Colonic mucosa (tissue), 4 donors: Measurements from ENCODE around the gene PPP1R1C. TPM values are rescaled to one million over a fixed set of nuclear protein-coding genes. Genes with fewer than 3 reads are reported as not detected.

Experiments used
- DNase-seq: peaks from one replicate; pipeline ENCODE4 v3.0.0-alpha.2; 2020
- H3K27ac ChIP-seq: fragments of 200-600 bp; one replicate; pipeline ENCODE4 v1.8.0; 2021
- H3K27me3 ChIP-seq: fragments of 200-600 bp; one replicate; pipeline ENCODE4 v1.8.0; 2021
- H3K36me3 ChIP-seq: fragments of 200-600 bp; one replicate; pipeline ENCODE4 v1.8.0; 2021
- H3K4me1 ChIP-seq: fragments of 200-600 bp; one replicate; pipeline ENCODE4 v1.8.0; 2021; ENCODE audit warnings: mild to moderate bottlenecking
- H3K4me3 ChIP-seq: fragments of 200-600 bp; one replicate; pipeline ENCODE4 v1.8.0; 2021
- H3K9ac ChIP-seq, 2 donors: one replicate each; pipeline ENCODE4 v1.7.0; 2013; ENCODE audit warnings: control low read depth in 2 of 2, low read depth in 2 of 2, low read length in 2 of 2
- H3K9me3 ChIP-seq: fragments of 200-600 bp; one replicate; pipeline ENCODE4 v1.8.0; 2021
- intact Hi-C: fragments of 100-400 bp; cut with DNase I; formaldehyde crosslinking; loops from one replicate; pipeline ENCODE4 v1.14.1; 2022
- total RNA-seq, 2 donors: library from RNA; stranded (reverse); fragmentation: NEBNext Ultra II Directional in 1 of 2; extraction: Animal tissue kit (Norgen Biotek cat#: 25700) in 1 of 2; gene quantifications; one replicate each; pipeline ENCODE4 v1.2.1, GENCODE V29; 2021
- TF ChIP-seq, protein P1 (sequence below): fragments of 200-600 bp; IDR thresholded peaks from one replicate; pipeline ENCODE4 v1.8.0; 2022; ENCODE audit warnings: antibody characterized with exemption, mild to moderate bottlenecking
- donor health status: healthy.
- donor health status: DM: no; HTN: no; CAD: no.
- donor health status: DM: no; HTN: no; CAD: no.

PPP1R1C gene
- total RNA-seq, 2 donors from 2014 or later, result not detected

DNA sequence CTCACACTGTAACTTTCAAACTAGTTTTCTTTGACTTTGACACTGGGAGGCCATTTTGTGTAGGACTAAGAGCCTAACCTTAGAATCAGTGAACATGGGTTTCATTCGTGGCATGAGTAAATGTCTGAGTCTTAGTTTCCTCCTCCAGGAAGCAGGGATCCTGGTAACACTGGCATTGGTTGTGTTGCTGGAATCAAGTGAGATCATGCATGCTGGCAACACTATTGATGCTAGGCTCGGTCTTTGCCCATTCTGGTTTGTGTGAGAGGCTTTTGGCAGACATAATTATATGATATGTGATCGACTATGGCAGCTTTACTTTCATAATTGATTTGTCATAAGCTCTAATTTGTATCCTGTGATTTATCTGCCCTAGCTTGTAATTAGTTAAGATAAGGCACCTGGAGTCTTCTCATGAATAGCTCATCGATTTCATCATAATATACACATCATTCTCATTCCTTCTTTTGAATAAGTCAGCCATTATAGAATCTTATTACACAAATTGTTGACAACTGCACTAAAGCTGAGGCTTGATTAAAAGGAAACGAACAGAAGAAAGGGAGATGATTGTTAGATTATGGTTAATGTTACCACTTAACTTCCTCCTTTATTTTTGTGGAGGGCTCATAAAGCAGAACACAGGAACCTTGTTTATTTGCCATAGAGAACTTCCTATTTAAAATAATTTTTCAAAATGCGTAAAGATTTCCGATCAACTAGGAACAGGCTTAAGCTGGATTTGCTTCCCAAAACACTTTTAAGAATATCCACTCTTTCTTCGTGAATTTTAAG is 12.6 kb downstream of the PPP1R1C start:
- H3K9ac ChIP-seq, result no peak overlapping the region
- TF ChIP-seq, protein P1, sequence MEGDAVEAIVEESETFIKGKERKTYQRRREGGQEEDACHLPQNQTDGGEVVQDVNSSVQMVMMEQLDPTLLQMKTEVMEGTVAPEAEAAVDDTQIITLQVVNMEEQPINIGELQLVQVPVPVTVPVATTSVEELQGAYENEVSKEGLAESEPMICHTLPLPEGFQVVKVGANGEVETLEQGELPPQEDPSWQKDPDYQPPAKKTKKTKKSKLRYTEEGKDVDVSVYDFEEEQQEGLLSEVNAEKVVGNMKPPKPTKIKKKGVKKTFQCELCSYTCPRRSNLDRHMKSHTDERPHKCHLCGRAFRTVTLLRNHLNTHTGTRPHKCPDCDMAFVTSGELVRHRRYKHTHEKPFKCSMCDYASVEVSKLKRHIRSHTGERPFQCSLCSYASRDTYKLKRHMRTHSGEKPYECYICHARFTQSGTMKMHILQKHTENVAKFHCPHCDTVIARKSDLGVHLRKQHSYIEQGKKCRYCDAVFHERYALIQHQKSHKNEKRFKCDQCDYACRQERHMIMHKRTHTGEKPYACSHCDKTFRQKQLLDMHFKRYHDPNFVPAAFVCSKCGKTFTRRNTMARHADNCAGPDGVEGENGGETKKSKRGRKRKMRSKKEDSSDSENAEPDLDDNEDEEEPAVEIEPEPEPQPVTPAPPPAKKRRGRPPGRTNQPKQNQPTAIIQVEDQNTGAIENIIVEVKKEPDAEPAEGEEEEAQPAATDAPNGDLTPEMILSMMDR, result no peak
- DNase-seq, result no peak
- no peaks in the 10 kb centered on the region for H3K4me1 ChIP-seq
- no peak overlapping the region for H3K27ac ChIP-seq
- H3K9me3 ChIP-seq, result no peaks in the 10 kb centered on the region
- H3K27me3 ChIP-seq, result no peaks in the 10 kb centered on the region
- intact Hi-C loops, result no loop called here
- no peaks in the 10 kb centered on the region for H3K36me3 ChIP-seq
- H3K4me3 ChIP-seq, result no peak overlapping the region

DNA sequence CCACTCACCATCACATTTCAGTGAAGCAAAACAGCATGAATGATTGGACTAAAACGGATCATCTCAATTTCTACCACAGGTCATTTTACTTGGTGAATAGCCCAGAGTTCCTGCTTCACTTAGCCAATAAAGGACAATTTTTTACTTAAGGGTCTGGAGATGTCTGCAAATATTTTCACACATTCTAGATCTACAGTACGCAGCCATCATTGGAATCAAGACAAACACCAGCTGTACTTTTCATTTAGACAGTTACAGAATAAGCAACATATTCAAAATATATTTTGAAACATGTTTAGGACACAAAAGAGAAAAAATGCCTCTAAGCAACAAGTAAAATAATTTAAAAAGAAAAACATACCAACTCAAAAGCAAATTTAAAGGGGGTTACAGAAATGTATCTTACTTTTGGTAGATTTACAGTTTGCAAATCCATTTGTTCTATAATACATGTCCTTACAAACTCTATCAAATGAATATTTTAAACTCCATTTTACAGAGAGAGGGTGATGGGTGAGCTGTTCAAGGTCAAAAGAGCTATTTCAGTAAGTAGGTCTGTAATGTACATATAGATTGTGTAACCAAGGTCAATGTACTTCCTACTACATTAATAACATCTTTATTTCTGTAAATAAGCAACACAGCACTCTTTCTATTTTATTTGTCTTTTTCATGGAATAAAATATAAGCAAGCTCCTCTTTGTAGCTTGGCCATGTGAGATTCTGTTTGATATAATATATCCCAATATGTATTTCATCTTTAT is 13.4 kb downstream of the PPP1R1C start:
- H3K27me3 ChIP-seq, result no peaks in the 10 kb centered on the region

DNA sequence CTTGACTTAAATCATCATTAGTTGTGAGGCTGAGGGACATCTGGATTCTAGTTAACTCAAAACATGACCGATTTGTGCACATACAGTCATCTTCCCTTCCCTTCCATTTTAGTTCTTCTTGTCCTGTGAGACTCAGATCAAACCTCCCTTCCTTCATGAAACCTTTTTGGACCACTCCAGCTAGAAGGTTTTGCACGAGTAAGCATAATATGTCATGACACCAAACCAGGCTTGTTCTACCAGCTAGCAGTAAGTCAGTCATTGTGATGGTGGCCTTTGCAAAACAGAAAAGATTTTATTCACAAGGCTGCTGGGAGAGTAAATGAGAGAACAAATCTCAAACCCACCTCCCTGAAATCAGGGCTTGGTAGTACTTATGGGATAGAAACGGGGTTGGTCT is 14.3 kb downstream of the PPP1R1C start:
- TF ChIP-seq, protein P1, result no peak
- Histone ChIP-seq H3K27ac (no peak overlapping the region), H3K4me1 (no peaks in the 10 kb centered on the region), H3K36me3 (no peaks in the 10 kb centered on the region), H3K9me3 (no peaks in the 10 kb centered on the region), H3K9ac (no peak overlapping the region), H3K4me3 (no peak overlapping the region), H3K27me3 (no peaks in the 10 kb centered on the region)
- DNase-seq, result no peak
- intact Hi-C loops, result no loop called here

More for the DNA sequence above, 13.4 kb downstream of the PPP1R1C start:
- Histone ChIP-seq H3K36me3 (no peaks in the 10 kb centered on the region), H3K4me1 (no peaks in the 10 kb centered on the region), H3K27ac (no peak overlapping the region), H3K9ac (no peak overlapping the region), H3K4me3 (no peak overlapping the region), H3K9me3 (no peaks in the 10 kb centered on the region)
- TF ChIP-seq, protein P1, result no peak
- intact Hi-C loops, result no loop called here
- DNase-seq, result no peak

DNA sequence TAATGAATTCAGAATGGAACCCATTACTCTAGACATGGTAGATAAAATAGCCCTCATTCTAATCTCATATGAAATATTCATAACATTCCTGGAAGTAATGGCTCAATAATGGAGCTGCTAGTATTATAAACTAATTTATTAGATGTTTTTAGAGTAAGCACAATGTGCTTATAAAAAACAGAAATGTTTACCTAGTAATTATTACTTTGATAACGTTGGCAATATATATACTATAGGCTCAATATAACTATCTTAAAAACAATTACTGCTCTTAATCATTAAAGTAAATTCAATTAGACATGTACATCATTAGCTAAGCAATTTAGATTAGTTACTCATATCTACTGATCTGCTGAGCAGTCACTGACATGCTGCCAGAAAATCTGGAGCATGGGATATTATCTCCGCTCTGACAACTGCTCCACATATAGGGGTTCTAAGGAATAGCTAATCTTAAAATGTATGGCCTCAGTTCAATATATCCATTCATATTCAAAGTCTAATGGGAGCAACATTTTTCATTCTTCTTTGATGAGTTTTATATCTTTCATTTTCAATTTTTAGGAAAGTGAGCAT is 19.4 kb downstream of the PPP1R1C start:
- H3K4me1 ChIP-seq, result no peaks in the 10 kb centered on the region
- TF ChIP-seq, protein P1, result no peak
- no peak overlapping the region for H3K27ac ChIP-seq
- DNase-seq, result no peak
- H3K27me3 ChIP-seq, result no peaks in the 10 kb centered on the region
- H3K9ac ChIP-seq, result no peak overlapping the region
- no peaks in the 10 kb centered on the region for H3K36me3 ChIP-seq
- intact Hi-C loops, result no loop called here
- no peak overlapping the region for H3K4me3 ChIP-seq
- H3K9me3 ChIP-seq, result no peaks in the 10 kb centered on the region

DNA sequence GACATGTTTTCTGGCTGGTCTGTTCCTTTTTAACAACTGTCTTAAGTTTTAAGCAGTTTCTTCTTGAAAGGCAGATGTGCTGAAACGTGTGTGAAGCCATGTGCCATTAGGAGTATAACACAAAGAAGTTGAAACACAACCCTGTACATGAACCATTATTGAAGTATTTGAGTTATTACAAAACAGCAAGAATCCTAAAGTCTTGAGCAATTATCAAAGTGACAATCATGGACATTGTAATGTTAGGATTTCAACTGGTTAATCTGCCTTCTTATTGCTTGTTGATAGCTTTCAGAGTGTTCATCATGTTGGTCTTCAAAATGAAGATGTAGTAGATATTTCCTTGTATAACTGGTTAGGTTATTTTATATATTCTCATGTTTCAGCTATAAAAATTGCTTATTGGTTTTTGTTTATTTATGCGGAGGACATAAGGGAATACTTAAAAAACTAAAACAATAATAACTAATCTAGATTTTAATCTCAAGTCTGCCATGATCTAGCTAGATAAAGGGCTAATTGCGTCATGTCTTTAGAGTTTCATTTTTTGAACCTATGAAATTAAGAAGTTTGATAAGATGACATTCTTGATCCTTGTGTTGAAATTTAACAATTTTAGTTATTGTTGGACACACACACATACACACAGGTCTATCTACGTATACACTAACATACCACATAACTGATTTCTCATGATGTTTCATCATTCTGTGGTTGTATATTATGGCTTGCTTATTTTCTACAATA is 21.1 kb downstream of the PPP1R1C start:
- Histone ChIP-seq H3K4me1 (no peaks in the 10 kb centered on the region), H3K27me3 (no peaks in the 10 kb centered on the region), H3K27ac (no peak overlapping the region), H3K4me3 (no peak overlapping the region), H3K36me3 (no peaks in the 10 kb centered on the region), H3K9ac (no peak overlapping the region), H3K9me3 (no peaks in the 10 kb centered on the region)
- intact Hi-C loops, result no loop called here
- TF ChIP-seq, protein P1, result no peak
- no peak for DNase-seq
